ENCODE data around the gene AHRR. TPM values are rescaled to one million over a fixed set of nuclear protein-coding genes. Genes with fewer than 3 reads are reported as not detected.

Gene AHRR
- total and polyA plus RNA-seq, 12 donors, result 0.07 to 1.2 (median 0.33) TPM; not detected in 2

- Histone ChIP-seq H3K4me3 (no peak overlapping the region), H3K9me3 (no peaks in the 10 kb centered on the region), H3K27ac (no peak overlapping the region), H3K27me3 (peaks cover 0 to 6% (median 6%) of the 10 kb centered on the region in 7 donors), H3K36me3 (peaks cover 0 to 80% (median 23%) of the 10 kb centered on the region in 9 donors), H3K4me1 (peaks cover 0 to 14% (median 3%) of the 10 kb centered on the region in 9 donors)
- no peak for TF ChIP-seq CTCF (IDR thresholded peaks at IDR 0.05)
- intact Hi-C loops (cut with DNase I), result no loop called here
- DNase-seq (no peak), ATAC-seq (no peak)
- WGBS, 2 donors, result 87 to 91% methylated on average over 17 of the region's 17 CpGs
These were observed 7.6 kb upstream of the AHRR start for GRCh38 chr5:313806-314376.

DNA sequence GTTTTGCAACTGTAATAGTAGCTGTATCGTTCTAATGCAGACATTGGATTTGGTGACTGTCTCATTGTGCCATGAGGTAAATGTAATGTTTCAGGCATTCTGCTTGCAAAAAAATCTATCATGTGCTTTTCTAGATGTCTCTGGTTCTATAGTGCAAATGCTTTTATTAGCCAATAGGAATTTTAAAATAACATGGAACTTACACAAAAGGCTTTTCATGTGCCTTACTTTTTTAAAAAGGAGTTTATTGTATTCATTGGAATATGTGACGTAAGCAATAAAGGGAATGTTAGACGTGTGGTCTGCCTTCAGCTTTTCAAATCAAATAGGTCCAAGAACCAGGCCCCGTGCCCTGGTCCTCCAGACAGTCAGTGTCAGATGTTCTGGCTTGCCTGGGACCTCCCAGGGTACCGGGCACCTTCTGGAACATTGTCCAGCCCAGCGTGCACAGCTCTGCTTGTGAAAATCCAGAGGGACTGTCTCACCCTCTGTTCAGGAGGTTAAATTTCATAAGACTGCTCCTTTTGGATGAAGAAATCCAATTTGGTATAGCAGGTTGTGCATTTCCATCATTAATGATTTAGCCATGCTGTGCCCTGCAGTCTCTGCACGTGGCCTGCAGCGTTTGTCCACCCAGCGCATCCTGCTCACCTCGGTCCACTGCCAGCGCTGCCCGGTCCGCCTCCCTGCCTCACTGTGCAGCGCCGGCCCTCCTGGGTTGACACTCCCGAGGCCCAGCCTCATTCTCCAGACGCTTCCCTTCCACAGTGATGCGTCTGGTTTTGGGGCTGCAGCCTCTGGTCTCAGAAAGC lies 6.6 kb upstream of the AHRR start:
- DNase-seq, result no peak
- TF ChIP-seq CTCF (IDR thresholded peaks at IDR 0.05), result no peak
- Histone ChIP-seq H3K4me1 (peaks cover 0 to 12% (median 3%) of the 10 kb centered on the region in 9 donors), H3K27ac (no peak overlapping the region), H3K27me3 (peaks cover 0 to 16% (median 13%) of the 10 kb centered on the region in 7 donors), H3K4me3 (no peak overlapping the region), H3K9me3 (no peaks in the 10 kb centered on the region), H3K36me3 (peaks cover 0 to 75% (median 23%) of the 10 kb centered on the region in 9 donors)
- no peak for ATAC-seq
- intact Hi-C loops (cut with DNase I), result loop anchor here in 1 of 10 donors (5.0 kb wide), 1 partner anchor 117 kb away; no protein-coding TSS in a partner anchor
- 91 to 92% methylated on average over 18 of the region's 18 CpGs for WGBS, 2 donors

- no peak overlapping the region for H3K27ac ChIP-seq
- H3K27me3 ChIP-seq, result peaks cover 4 to 24% (median 21%) of the 10 kb centered on the region in 7 donors
- H3K4me1 ChIP-seq, result peaks cover under 1 to 16% (median 5%) of the 10 kb centered on the region in 9 donors
- 87 to 89% methylated on average over 14 of the region's 14 CpGs for WGBS, 2 donors
- intact Hi-C loops (cut with DNase I), result loop anchor here in 1 of 10 donors (5.0 kb wide), 1 partner anchor 117 kb away; no protein-coding TSS in a partner anchor
- no peak overlapping the region for H3K4me3 ChIP-seq
- peaks cover 0 to 67% (median 23%) of the 10 kb centered on the region in 9 donors for H3K36me3 ChIP-seq
- DNase-seq (no peak), ATAC-seq (no peak)
- TF ChIP-seq CTCF (IDR thresholded peaks at IDR 0.05), result no peak
- no peaks in the 10 kb centered on the region for H3K9me3 ChIP-seq
These were observed 5.9 kb upstream of the AHRR start for GRCh38 chr5:315488-316209.

All from heart right ventricle (tissue), 16 donors.